Testis (tissue), 2 donors: ENCODE results near the gene MAPKBP1.

Experiments
- CTCF ChIP-seq, 3 experiments: fragments of 450-650 bp in 2 of 3; fragments of 200-600 bp in 1 of 3; sonication (generic) in 1 of 3; IDR thresholded peaks; one replicate each; pipeline ENCODE4 v1.5.1; 2016 to 2019; ENCODE audit warnings: antibody characterized with exemption in 3 of 3, mild to moderate bottlenecking in 2 of 3, moderate library complexity in 1 of 3
- POLR2A ChIP-seq: fragments of 450-650 bp; IDR thresholded peaks from one replicate; pipeline ENCODE4 v1.6.1; 2017; ENCODE audit warnings: antibody characterized with exemption, mild to moderate bottlenecking, moderate library complexity

DNA sequence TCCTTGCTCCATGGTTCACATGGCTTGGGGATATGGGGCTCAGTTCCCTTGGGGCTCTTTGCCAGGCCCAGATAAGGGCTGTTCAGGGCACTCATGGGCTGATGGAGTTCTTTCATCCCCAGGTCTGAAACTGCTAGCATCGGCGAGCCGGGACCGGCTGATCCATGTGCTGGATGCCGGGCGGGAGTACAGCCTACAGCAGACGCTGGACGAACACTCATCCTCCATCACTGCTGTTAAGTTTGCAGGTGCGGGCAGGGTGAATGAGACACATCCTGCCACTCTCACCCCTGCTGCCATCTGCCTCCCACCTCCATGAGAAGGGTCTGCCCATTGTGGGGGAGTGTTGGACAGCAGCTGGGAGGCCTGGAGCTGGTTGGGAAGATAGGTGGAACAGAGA is 42.5 kb downstream of the MAPKBP1 start:
- no peak for TF ChIP-seq CTCF (IDR thresholded peaks at IDR 0.05)
- no peak for TF ChIP-seq POLR2A
